AG10803 (cell line): ENCODE data around the gene PDHX.

Experiments used
- DNase-seq: peaks from one replicate; pipeline ENCODE4 v3.0.0; 2010; ENCODE audit warnings: low read depth
- H3K4me3 ChIP-seq: 2 replicates; pipeline ENCODE4 v1.5.1; 2011; ENCODE audit warnings: mild to moderate bottlenecking, low read length, control low read depth
- TF ChIP-seq, protein P1 (sequence below): conservative IDR thresholded peaks from 2 replicates; pipeline ENCODE4 v1.5.1; 2011; ENCODE audit warnings: mild to moderate bottlenecking, low read length, control low read depth, inconsistent platforms

Gene PDHX

DNA sequence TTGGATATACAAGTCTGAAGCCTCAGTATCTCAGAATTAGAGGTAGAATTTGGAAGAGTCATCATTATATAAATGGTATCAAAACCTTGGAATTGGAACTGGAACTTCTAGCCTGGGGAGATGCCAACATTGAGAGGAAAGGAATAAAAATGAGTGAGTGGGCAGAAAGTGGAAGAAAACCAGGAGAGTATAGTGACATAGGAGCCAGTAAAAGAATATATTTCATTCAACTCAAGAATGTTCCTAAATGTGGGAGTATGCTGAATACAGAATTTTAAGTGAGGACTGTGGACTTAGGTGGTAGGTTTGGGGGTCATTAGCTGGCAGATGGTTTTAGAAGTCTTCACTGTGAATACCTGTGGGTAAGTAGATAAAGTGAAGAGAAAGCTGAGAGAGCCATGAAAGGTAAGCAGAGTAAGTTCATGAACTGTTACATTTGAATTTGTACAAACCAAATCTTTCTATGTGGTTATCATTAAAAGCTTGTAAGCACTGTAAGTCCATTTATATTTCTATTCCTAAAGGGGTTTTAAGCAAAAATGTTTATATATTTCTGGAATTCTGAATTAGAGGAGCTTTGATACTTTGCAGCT, 60.2 kb downstream of the PDHX start:
- DNase-seq = no peak
- no peak overlapping the region for H3K4me3 ChIP-seq
- TF ChIP-seq, protein P1, sequence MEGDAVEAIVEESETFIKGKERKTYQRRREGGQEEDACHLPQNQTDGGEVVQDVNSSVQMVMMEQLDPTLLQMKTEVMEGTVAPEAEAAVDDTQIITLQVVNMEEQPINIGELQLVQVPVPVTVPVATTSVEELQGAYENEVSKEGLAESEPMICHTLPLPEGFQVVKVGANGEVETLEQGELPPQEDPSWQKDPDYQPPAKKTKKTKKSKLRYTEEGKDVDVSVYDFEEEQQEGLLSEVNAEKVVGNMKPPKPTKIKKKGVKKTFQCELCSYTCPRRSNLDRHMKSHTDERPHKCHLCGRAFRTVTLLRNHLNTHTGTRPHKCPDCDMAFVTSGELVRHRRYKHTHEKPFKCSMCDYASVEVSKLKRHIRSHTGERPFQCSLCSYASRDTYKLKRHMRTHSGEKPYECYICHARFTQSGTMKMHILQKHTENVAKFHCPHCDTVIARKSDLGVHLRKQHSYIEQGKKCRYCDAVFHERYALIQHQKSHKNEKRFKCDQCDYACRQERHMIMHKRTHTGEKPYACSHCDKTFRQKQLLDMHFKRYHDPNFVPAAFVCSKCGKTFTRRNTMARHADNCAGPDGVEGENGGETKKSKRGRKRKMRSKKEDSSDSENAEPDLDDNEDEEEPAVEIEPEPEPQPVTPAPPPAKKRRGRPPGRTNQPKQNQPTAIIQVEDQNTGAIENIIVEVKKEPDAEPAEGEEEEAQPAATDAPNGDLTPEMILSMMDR = no peak

DNA sequence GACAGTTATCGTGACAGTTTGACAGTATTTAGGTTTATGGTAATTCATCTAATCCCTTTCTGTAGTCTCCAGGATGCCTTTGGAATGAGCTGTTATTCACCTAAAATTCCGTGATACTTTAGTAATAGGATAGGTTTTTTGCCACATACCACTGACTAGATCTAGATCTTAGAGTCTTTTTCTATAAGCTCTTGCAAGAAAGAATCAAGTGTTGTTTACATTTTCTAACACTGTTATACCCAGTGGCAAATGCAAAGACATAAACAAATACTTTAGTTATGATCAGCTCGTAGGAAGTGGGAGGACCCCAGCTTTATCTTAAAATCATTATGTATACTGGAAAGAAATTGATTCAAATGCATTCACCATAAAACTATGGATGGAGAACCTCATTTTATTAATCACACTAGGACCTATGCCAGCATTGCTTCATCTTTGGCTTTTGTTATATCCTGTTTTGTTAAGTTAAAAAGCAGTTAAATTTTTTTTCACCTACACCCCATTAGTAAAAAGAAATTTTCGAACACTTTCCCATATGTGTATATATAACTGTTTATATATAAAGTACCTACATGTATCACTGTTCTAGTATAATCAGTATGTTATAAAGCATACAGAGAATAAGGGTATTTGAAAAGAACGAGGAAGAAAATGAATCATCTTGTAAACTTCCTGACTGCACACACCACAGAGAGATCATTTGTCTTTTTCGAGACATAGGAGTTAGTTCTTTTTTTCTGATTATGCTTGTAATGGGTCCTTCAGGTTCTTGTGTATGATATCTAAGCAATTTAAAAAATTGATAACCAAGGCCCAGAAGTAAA, 60.9 kb downstream of the PDHX start:
- H3K4me3 ChIP-seq = no peak overlapping the region
- TF ChIP-seq, protein P1 = no peak
- peak; percentile 66 for DNase-seq

DNA sequence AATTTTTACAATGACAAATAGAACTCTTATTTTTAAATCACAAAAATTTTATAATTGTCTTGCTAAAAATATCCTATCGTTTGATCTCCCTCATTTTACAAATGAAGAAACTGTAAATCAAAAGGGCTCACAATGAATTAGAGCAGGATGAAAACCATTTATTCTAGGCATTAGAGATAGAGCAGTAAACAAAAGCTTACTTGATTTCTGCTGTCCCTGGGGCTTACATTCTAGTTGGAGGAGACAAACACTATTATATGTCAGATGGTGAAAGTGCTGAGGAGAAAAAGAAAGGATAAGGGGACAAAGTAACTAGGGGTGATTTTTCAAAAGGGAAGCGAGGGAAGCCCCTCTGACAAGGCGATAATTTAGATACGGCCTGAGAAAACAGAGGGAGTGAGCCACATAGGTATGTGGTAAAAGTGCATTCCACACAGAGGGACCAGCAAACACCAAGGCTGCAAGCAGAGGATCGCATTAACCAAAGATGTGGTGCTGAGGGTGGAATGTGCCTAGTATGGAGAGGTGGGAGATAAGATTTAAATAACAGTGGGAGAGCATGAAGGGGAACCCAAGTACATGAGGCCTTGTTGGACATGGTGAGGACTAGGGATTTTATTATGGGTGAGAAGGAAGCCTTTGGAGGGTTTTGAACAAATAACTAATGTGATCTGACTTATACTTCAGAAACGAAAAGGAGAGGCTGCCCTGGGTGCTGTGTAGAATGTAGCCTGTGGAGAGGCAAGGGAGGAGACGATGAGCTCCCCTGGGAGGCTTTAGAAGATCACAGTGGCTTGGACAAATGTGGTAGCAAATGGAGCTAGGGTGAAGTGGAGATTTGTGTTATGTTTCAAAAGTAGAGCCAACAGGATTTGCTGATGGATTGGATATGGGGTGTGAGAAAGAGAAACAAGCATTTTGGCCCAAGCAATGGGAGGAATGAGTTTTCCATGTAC, 62.1 kb downstream of the PDHX start:
- TF ChIP-seq, protein P1 = no peak

DNA sequence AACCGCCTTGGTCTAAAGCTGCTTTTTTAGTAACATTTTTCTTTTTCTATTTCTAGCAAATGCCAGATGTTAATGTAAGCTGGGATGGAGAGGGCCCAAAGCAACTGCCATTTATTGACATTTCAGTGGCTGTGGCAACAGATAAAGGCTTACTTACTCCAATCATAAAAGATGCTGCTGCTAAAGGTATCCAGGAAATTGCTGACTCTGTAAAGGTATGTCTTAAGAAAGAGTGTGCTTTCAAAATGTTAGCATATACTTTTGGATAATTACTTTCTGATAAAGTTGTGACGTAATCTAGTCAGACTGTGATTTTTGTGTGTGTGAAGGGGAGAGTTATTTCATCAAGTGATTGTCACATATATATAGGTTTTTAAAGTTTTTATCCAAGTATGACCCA, 68.1 kb downstream of the PDHX start:
- TF ChIP-seq, protein P1 = no peak
- no peak overlapping the region for H3K4me3 ChIP-seq
- no peak for DNase-seq

More for the DNA sequence above, 62.1 kb downstream of the PDHX start:
- DNase-seq = no peak
- H3K4me3 ChIP-seq = no peak overlapping the region

DNA sequence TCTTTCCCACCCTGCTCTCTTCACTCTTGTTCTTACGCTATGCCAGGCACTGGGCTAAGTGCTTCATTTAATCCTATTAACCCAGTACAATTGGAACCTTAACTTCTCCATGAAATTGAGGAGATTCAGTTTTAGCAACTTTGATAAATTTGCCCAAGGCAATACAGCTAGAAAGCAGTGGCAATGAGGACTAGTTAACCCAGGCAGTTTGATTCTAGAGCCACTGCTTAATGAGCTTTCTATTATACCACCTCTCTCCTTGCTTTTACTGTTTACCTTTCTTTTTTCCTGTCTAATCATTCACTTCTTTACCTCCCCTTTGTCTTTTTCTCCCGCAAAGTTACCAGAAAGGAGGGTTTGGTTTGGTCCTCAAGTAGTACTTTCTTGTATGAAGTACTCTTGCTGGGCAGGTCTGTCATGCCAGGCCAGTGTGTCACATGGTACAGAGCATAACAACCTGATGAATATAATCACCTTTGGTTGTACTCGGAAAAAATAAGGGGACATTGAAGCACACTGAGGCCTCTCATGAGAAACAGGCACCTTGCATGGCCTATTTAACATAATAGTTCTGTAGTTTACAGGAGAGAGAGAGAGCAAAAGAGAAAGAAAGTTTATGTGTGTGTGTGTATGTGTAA, 70.6 kb downstream of the PDHX start:
- TF ChIP-seq, protein P1 = no peak

DNA sequence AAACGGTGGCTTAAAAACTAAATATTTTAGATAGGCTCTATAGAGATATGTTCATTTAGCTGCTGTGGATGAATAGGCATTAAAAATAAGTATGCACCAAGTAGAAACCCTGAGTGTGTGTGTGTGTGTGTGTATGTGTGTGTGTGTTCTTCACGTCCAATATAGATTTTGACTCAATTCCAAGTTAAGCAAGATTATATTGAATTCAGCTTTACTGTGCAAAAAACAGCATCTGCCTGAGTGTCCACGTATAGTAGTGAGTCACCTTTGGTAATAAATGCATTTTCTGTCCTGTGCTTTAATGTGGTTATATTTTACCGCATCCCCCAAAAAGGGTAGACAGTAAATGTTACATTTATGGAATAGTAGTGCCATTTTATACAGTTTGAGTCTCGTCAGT, 71.2 kb downstream of the PDHX start:
- no peak for DNase-seq
- TF ChIP-seq, protein P1 = no peak
- no peak overlapping the region for H3K4me3 ChIP-seq

More for the DNA sequence above, 70.6 kb downstream of the PDHX start:
- H3K4me3 ChIP-seq = no peak overlapping the region
- no peak for DNase-seq
